HUDEP-2 (cell line): ENCODE data around the gene TPRG1L.

Experiments used
- DNase-seq, 76 experiments: peaks; one replicate each; lab custom pipeline; 2025; ENCODE audit not compliant: unreplicated experiment in 76 of 76; lab: John Stamatoyannopoulos, UW

TPRG1L gene

DNA sequence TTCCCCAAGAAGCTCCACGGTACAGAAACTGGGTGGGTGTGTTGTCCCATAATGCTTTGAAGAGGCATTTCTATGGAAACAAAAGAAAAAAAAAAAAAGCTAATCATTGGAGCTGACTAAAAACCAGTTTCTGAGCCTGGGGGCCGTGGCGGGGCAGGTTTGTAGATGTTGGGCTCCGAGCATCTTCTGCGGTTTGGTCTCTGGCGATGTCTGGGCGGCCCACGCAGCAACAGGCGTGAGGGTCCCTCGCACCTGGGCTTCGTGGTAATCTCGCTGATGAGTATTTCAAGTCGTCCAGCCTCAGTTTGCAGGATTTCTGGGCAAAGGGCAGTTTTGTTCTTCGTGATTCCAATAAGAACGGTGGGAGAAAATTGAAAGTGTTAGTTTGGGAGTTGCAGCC is 34.3 kb downstream of the TPRG1L start:
- DNase-seq: no peak

- DNase-seq: no peak
These were observed 35.9 kb downstream of the TPRG1L start for GRCh38 chr1:3660704-3661103.

GRCh38 chr1:3661631-3662030 is 36.8 kb downstream of the TPRG1L start:
- no peak for DNase-seq

- DNase-seq: no peak
These were observed 37.4 kb downstream of the TPRG1L start for GRCh38 chr1:3662080-3662671.

DNA sequence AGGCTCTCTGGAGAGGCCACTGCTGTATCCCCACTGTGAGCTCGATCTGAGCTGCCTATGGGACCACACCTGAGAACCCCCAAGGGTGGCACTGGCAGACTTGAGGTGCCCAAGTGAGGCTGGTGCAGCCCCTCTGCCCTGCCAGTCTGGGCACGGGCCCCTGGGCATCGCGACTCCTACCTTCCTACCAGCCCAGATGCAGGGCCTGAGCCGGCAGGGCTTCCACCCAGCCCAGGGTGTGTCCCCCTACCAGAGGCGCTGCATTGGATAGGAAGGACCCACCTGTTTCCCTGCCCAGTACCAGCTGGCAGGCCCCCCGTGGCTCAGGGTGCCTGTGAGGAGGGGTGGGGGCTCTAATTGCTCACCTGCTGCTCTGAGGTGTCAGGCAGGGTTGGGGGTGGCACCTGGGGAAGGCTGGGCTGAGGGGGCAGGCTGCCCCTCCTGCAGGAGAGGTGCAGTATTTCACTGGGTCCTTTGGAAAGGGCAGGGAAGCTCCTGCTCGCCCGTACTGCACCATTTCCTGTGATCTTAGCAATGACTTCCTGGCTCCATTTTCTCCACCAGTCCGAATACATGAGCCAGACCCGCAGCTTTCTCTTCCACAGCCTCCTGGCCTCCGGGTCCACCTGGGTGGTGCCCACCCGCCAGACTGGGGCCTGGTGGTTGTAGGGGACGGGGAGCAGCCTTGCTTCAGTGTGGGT is 39.3 kb downstream of the TPRG1L start:
- no peak for DNase-seq

DNA sequence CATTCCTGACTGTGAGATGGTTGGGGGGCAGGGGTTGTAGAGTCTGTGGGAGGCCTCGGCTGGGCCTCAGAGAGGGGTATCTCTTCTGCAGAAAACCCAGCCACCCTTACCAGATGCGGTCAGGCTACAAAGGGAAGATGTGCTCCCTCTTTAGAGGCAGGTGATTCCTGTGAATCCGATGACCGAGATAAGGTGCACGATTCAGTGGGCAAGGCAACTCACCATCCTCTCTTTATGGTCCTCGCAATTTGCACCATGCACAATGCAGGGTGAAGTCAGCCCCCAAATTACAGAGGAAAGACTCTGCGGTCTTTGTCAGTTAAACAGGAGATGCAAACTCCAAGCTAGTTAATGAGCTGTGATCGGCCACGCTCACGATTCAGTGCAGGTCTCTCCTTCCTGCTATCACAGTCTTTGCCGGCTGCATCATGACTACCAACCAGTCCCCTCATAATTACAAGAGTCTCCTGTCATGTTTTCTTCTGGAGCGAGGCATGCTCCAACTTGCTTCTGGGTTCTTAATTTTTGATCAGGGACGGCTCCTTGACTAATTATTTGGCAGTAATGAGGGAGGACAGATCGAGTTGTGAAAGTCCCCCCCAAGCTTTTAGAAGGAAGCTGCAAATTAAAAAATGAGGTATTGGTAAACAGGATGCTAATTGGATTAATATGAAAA is 40.0 kb downstream of the TPRG1L start:
- DNase-seq: no peak

- no peak for DNase-seq
These were observed 43.3 kb downstream of the TPRG1L start for GRCh38 chr1:3668148-3668547.

- DNase-seq: peak in 14 of 76 experiments; percentile 4 to 40 (median 20)
These were observed 43.9 kb downstream of the TPRG1L start for GRCh38 chr1:3668585-3669300.

DNA sequence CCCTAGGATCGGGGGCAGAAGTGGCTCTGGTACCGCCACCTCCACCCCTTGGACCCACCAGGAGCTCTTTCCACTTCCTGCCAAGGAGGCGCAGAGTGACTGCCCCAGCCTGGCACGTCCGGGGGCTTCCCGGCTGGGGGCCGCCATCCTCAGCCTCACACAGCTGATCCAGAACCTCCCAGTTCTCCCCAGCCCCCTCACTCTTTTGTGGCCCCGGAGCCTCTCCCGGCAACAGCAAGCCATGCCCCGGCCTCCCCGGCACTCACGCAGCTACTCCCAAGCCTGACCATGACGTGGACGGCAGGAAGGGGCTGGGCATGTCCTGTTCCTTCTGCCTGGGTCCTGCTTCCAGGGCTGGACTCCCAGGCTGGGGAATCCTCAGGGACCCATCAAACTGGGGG is 44.6 kb downstream of the TPRG1L start:
- no peak for DNase-seq

DNA sequence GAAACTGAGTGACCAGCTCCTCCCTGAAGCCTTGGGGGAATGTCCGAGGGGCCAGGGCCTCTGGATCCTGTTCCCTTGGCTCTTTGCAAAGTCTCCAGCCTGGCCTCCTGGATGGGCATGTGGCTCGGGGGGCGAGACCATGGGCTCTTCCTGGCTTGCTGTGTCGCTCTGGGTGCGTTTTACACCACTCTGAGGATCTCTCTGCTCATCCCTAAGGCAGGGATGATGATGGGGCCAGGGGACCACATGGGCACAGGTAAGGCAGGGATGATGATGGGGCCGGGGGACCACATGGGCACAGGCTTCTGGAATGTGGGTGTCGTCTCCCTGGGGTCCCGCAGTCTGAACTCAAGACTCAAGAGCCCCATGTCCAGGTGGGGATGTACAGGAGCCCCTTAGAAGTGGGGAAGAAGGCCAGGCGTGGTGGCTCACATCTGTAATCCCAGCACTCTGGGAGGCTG is 45.2 kb downstream of the TPRG1L start:
- DNase-seq: no peak

GRCh38 chr1:3670823-3671265 is 46.0 kb downstream of the TPRG1L start:
- no peak for DNase-seq

- no peak for DNase-seq
These were observed 46.8 kb downstream of the TPRG1L start for GRCh38 chr1:3671371-3672180.

DNA sequence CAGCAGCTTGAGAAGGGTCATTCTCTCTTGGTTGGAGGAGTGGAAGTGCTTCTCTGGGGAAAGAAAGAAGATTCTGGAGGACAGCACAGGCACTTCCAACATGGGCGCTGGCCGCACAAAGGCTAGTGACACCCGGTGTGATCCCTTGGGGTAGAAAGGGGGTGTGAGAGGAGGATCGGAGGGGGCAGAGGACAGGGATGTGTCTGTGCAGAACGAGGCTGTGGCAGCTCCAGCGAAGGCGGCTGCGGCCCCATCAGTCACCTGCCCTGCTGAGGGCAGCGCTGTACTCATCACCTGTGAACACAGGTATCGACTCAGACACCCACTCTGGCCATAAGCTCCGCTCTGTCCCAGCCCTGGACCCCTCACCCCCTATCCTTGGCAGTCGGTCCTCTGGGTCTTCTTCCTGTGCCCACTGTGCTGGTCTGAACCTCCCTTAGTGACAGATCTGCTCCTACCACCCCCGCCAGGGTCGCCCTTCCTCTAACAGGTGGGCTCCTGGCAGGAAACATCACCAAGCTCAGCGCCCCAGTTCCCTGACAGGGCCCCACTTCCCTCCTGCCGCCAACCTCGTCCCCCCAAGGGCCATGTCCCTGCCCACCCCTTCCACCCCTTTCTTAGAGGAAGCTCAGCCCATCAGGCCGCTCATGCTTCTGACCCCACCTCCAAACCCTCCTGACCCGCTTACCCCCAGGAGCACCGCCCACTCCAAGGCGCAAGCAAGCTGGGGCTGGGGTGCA is 47.6 kb downstream of the TPRG1L start:
- no peak for DNase-seq

DNA sequence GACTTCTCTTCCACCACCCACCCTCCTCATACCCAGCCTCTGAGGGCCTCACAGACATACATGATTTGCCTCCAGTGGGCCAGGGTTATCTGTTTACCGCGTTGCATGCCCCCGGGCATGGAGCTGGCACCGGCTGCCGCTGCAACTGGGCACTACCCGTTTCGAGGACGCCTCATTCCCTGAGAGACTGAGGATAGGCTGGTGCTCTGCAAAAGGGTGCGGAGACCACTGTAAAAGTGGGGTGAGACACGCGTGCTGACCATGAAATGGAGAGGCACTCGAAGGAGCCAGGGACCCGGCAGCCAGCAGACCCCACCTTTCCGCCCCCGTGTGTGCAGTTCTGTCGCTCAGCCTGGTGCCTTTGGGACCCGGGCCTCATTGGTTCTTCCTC is 48.2 kb downstream of the TPRG1L start:
- no peak for DNase-seq

- DNase-seq: no peak
These were observed 48.7 kb downstream of the TPRG1L start for GRCh38 chr1:3673381-3674099.

GRCh38 chr1:3674100-3675094 is 49.6 kb downstream of the TPRG1L start:
- no peak for DNase-seq

GRCh38 chr1:3675436-3675835 is 50.6 kb downstream of the TPRG1L start:
- DNase-seq: no peak
